ENCODE results near the gene CTAGE9.
"Not testable (repeated sequence)": the region's sequence is repeated elsewhere in the genome, so short reads cannot be mapped to it uniquely, and the experiment has no call there.

The CTAGE9 gene, protein sequence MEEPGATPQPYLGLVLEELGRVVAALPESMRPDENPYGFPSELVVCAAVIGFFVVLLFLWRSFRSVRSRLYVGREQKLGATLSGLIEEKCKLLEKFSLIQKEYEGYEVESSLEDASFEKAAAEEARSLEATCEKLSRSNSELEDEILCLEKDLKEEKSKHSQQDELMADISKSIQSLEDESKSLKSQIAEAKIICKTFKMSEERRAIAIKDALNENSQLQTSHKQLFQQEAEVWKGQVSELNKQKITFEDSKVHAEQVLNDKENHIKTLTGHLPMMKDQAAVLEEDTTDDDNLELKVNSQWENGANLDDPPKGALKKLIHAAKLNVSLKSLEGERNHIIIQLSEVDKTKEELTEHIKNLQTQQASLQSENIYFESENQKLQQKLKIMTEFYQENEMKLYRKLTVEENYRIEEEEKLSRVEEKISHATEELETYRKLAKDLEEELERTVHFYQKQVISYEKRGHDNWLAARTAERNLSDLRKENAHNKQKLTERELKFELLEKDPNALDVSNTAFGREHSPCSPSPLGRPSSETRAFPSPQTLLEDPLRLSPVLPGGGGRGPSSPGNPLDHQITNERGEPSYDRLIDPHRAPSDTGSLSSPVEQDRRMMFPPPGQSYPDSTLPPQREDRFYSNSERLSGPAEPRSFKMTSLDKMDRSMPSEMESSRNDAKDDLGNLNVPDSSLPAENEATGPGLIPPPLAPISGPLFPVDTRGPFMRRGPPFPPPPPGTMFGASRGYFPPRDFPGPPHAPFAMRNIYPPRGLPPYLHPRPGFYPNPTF

GRCh38 chr6:131710917-131711316, at the start of gene CTAGE9:
Gene CTAGE9 (minus strand): TSS chr6:131711017. CDS start chr6:131711017, 0 bp downstream.
- not testable (repeated sequence) for DNase-seq

- no peak for DNase-seq
Measured at GRCh38 chr6:131758920-131759319, 48.1 kb upstream of the CTAGE9 start.

DNA sequence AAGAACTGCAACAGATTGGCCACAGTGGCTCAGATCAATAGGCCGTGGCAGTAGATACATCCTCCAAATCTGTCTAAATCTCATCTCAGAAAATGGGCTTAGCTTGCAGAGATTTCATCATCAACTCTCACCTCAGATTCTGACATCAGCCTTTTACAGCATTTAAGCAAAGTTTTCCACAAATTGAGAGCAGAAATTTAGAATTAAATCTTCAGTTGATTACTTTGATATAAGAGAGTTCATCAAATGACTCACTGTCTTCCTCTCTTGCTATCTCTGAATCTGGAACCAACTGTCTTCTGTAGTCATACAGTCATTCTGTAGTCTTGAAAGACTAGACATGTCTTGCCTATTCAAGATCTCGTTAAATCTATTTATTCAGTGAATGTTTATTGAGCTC, 45.2 kb upstream of the CTAGE9 start:
- DNase-seq: no peak

DNA sequence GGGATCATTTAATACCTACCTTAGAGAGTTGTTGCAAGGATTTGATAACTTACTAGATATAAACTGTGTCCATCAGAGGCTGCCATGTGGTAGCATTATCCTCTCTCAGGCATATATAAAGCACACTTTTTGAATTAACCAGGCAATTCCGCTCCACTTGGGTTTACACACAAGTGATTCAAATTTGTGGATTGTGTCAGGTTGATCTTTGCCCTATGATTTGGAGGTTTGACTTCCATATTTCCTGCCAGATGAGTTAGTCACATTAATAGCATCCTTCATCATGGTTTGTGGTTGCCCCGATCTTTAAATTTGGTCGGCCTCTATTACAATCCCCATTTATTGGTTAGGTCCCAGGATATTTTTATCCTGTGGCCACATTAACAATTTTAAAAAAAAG, 44.8 kb upstream of the CTAGE9 start:
- DNase-seq: no peak

DNA sequence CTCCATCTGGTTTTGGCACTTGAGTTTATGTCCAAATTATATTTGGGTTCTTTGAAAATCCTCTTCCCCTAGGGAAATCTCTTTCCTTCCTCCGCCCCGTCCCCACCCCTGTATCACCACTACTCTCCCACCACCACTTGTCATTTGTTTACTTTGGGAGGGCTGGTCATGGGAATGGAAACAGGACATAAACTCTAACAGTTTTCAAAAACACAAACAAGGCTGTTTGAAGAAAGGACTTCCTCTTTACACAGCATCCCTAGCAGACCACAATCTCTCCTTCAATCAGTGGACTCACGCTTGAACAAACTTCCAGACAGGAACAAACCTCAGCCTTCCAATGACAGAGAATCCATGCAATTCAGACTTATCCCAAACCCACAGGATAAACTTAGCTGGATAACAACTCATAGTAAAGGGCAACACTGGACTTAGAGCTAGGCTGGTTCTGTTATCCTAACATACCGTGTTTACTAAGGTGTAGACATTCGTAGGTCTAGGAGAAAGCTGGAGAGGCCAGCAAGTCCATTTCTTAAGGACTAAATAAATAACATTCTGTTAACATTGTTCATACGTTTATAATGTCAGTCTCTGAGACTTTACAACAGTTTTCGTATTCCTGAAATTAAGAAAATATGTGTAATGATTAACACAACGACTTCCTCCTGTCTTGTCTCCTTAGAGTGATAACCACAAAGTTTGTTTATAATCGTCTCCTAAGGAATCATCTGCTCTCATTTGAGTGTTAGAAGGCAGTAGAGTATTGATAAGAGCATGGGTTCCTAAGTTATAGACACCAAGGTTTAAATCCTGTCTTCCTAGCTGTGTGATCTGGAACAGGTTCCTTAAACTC, 44.1 kb upstream of the CTAGE9 start:
- no peak for DNase-seq

DNA sequence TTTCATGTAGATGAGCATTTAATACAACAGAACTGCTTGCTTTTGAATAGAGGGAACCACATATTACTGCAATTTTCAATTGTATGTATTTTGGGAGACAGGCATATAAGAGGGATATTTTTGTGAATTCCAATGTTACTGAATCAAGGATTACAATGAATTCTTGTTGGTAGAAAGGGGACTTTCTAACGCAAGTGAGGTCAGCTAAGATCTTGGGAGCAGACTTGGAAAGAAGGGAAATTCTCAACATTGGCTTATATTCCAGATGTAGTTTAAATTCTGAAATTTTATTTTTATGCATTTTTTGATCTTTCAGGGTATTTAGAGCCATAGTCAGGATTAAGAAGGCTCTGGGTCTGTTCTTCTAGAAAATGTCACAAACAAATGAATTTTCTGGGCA, 43.3 kb upstream of the CTAGE9 start:
- DNase-seq: no peak

DNA sequence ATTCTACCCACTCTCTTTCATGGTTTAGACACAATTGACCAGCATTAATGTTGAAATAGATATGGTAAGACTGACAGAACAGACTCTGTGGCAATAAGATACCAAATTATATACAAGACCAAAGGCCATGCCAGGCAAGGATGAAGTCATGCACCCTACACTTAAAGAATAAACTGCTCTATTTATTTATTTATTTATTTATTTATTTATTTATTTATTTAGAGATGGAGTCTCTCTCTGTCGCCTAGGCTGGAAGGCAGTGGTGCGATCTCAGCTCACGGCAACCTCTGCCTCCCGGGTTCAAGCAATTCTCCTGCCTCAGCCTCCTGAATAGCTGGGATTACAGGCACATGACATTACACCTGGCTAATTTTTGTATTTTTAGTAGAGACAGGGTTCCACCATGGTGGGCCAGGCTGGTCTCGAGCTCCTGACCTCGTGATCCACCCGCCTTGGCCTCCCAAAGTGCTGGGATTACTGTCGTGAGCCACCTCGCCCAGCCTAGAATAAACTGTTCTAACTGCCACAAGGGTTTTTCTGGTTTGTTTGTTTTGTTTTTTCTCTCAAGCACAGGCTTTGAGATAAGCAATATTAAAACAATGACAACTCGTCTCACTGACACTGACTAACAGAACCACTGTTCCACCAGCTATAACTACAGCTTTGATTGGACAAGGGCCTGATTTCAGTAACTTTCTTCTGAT, 40.3 kb upstream of the CTAGE9 start:
- DNase-seq: not testable (repeated sequence)

DNA sequence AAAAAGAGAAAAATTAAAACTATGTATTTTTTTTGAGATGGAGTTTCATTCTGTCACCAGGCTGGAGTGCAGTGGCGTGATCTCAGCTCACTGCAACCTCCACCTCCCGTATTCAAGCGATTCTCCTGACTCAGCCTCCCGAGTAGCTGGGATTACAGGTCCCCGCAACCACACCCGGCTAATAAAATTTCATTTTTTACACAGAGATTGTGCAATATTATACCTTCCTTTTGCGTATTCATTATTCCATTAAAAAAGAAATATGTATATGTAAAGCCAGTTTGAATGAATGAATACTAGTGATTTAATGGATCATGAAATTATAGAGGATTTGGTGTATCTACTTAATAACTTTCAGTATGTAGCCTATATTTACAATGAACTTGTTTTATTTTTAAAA, 38.2 kb upstream of the CTAGE9 start:
- no peak for DNase-seq

GRCh38 chr6:131747821-131748353, 37.1 kb upstream of the CTAGE9 start:
- DNase-seq: no peak

- DNase-seq: no peak
Measured at GRCh38 chr6:131745476-131745875, 34.7 kb upstream of the CTAGE9 start.

DNA sequence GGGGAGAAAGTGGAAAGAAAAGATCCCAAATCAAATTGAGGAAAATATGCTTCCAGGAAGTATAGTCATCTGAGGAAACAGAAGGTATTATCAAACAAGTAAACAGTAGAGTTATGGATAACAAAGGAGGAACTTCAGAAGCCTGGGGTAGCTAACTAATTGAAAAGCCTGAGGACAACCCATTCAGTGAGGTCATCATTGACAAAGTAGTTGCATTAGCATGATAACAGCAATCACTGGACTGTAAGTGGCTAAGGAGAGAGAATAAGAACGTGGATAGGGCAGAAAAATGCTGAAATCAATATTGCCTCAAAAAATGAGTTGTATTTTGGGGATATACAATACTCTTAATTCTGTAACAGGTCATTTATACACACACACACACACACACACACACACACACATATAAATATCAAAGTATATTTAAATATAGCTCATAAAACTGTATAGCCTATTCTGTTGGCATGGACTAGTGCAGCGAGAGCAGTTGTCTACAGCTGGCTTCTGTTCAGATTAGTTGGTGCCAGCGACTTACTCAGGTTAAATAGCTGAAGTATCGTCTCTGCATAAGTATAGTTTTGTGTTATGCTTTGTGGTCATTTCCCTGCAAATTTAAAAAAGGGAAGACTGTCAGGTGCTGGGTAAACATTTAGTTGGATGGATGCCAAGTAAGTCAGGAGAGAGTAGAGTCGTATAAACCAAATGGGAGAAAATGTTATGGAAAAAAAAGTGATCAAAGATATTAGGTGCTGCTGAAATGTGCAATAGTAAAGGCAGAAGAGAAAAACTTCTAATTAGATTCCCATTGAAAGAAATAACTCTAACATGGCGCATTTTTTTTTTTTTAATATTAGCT, 33.8 kb upstream of the CTAGE9 start:
- DNase-seq: no peak

GRCh38 chr6:131741688-131742393, 31.0 kb upstream of the CTAGE9 start:
- no peak for DNase-seq

- DNase-seq: no peak
Measured at GRCh38 chr6:131740161-131740560, 29.3 kb upstream of the CTAGE9 start.

GRCh38 chr6:131739136-131739535, 28.3 kb upstream of the CTAGE9 start:
- DNase-seq: no peak

DNA sequence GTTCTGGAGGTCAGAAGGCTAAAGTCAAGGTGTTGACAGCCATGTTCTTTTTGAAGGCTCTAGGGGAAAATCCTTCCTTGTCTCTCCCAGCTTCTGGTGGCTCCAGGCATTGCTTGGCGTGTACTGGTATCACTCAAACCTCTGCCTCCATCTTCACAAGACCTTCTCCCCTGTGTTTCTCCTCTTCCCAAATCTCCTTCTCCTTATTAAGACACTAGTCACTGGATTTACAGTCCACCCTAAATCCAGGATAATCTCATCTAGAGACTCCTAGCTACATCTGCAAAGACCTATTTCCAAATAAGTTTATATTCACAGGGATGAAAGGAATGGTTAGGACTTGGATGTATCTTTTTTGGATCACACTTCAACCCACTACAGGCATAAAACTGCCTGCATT, 26.0 kb upstream of the CTAGE9 start:
- DNase-seq: no peak

- DNase-seq: no peak
Measured at GRCh38 chr6:131736003-131736596, 25.3 kb upstream of the CTAGE9 start.

GRCh38 chr6:131733376-131734016, 22.7 kb upstream of the CTAGE9 start:
- DNase-seq: no peak

GRCh38 chr6:131731224-131731623, 20.4 kb upstream of the CTAGE9 start:
- DNase-seq: no peak

DNA sequence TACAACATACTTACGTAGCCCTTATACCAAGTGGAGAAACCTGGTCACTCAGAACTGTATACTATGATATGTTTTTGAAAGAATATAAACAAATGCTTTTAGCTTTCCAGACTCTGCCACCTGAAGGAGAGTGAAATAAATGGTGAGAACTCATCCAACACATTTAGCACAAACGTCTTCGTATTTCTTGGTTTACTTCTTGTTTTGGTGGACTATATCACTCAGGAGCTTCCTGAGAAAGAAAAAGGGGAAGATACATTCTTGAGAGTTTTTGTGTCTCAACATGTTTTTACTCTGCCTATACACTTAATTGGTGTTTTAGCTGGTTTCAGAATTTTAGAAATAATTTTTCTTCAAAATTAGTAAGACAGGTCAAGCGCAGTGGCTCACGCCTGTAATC, 19.4 kb upstream of the CTAGE9 start:
- no peak for DNase-seq

DNA sequence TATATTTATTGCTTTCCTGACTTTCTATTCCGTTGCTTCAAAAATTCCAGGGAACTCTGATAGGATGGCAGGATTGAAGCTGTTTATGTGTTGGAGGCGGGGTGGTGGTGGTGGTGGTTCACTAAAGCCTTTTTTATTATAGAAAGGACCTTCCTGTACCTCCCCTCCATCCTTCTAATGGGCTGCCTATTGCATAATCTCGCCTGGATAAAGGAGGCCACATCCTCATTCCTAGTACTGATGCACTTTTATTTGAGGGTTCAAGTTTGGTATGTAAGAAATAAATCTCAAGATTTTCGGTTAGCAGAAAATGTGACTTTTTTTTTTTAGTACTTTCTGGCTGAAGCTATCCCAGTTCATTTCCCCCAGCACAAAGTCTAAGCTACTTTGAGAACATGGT, 18.7 kb upstream of the CTAGE9 start:
- no peak for DNase-seq

Measured in NCI-H2029 (cell line).